GM12865 (cell line): ENCODE data around the gene CATSPER4.

Experiments
- DNase-seq: peaks from one replicate; pipeline ENCODE4 v3.0.0; 2010; ENCODE audit warnings: low read depth
- H3K4me3 ChIP-seq: 2 replicates; pipeline ENCODE4 v1.5.1; 2011; ENCODE audit warnings: mild to moderate bottlenecking, low read depth, low read length, control low read depth
- CTCF ChIP-seq: IDR thresholded peaks from 2 replicates; pipeline ENCODE4 v1.5.1; 2011; ENCODE audit warnings: low read length, control low read depth, low read depth, inconsistent platforms; ENCODE audit not compliant: insufficient read depth; ENCODE audit errors: missing control alignments

Gene CATSPER4

GRCh38 chr1:26190373-26190987 is at the start of gene CATSPER4:
Gene CATSPER4, plus strand, starts transcription at chr1:26190602. Its CDS starts 26 bp downstream, at chr1:26190628.
- no peak within 1 kb of the TSS for H3K4me3 ChIP-seq
- DNase-seq: no peak
- TF ChIP-seq CTCF: peak; percentile 3

DNA sequence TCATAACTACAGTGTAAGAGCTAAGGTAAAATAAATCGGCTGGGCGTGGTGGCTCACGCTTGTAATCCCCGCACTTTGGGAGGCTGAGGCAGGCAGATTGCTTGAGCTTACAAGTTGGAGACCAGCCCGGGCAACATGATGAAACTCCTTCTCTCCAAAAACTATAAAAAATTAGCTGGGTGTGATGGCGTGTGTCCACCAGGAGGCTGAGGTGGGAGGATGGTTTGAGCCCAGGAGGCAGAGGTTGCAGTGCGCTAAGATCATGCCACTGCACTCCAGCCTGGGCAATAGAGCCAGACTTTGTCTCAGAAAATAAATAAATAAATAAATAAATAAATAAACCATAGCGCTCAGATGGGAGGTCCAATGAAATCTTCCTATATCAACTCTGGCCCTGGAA is 48.2 kb upstream of the CATSPER4 start:
- no peak for TF ChIP-seq CTCF
- DNase-seq: no peak
- H3K4me3 ChIP-seq: no peak overlapping the region

DNA sequence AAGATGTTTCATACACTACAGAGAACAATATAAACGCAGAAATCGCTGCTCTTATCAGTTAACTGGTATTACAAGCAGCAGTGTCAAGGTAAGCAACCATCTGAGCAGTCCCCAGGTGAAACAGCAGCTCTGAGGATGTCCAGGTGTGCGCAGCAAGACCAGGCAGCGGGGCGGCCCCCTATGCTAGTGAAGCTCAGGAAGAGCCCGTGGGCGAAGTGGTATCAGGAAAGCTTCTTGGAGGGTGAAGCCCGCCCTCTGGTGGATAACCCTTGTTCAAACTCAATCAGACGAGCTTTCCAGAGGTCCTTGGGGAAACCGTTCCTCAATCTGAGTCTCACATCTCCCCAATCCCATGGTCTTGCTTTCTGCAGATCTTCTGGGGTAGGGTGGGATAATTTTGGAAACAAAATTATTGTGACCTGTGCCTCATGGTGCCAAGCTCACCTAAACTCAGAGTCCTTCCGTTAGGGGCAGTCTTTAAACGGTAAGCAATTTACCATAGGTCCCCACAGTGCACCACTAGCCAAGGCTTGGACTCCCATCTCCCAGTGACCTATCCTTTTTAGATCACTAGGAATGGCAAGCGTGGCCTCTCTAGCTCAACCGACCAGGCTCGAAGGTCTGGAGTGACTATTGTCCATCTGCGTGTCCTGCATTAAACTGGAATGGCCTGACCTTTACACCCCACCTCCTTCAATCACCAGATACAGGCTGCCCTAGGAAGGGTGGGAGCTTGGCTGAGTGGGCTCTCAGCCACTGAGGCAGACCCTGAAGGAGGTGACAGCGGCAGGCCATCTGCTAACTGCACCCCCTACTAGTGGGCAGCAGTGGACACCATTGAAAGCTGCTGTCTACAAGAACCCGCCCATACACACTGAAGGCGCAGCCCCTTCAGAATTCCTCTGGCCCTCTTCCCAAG is 45.1 kb upstream of the CATSPER4 start:
- no peak overlapping the region for H3K4me3 ChIP-seq

DNA sequence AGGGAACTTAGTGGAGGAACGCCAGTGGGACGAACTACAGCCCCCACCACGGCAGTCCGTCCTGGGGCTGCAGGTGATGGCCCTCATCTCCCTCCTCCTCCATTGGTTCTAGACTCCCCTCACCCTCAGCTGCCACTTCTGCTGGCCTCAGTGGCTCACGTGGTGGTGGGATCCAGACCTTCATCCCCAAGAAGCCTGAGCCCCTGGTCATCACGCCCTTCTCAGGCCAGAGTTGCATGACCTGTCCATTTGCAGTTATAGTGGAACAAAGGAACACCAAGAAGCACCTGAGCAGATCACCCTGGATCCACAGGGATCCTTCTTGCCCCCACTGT is 44.5 kb upstream of the CATSPER4 start:
- no peak overlapping the region for H3K4me3 ChIP-seq
- DNase-seq: no peak
- TF ChIP-seq CTCF: no peak

More for the DNA sequence above, 45.1 kb upstream of the CATSPER4 start:
- peak; percentile 83 for DNase-seq
- peak; percentile 71 for TF ChIP-seq CTCF

- no peak for DNase-seq
- no peak for TF ChIP-seq CTCF
- H3K4me3 ChIP-seq: no peak overlapping the region
Measured at GRCh38 chr1:26148887-26149286, 41.5 kb upstream of the CATSPER4 start.

- H3K4me3 ChIP-seq: no peak overlapping the region
- no peak for TF ChIP-seq CTCF
- no peak for DNase-seq
Measured at GRCh38 chr1:26153966-26154532, 36.4 kb upstream of the CATSPER4 start.
